Ishikawa (cell line): ENCODE measurements around the gene THSD4.

Experiments used
- CEBPB ChIP-seq: IDR thresholded peaks from 2 replicates; pipeline ENCODE4 v1.6.1; 2012
- EGR1 ChIP-seq: IDR thresholded peaks from 2 replicates; pipeline ENCODE4 v1.6.1; 2012
- EP300 ChIP-seq: IDR thresholded peaks from 2 replicates; pipeline ENCODE4 v1.6.1; 2012; ENCODE audit warnings: borderline replicate concordance
- MAX ChIP-seq: IDR thresholded peaks from 2 replicates; pipeline ENCODE4 v1.6.1; 2012
- RAD21 ChIP-seq: IDR thresholded peaks from 2 replicates; pipeline ENCODE4 v1.6.1; 2012; ENCODE audit warnings: low read depth
- REST ChIP-seq: IDR thresholded peaks from 2 replicates; pipeline ENCODE4 v1.6.1; 2012; ENCODE audit warnings: low read depth, mild to moderate bottlenecking
- TAF1 ChIP-seq: IDR thresholded peaks from 2 replicates; pipeline ENCODE4 v1.6.1; 2012; ENCODE audit warnings: low read depth, mild to moderate bottlenecking

GRCh38 chr15:71752128-71752527, 636.9 kb downstream of the THSD4 start:
- no peak for TF ChIP-seq EP300
- TF ChIP-seq EGR1, result no peak
- TF ChIP-seq TAF1, result no peak
- TF ChIP-seq MAX, result no peak
- TF ChIP-seq CEBPB, result no peak
- TF ChIP-seq REST, result no peak
- no peak for TF ChIP-seq RAD21
